ENCODE measurements around the gene ZNF292.
A peak's percentile ranks its signal among the peaks of the same experiment; 100 is the strongest.

Gene ZNF292

GRCh38 chr6:87244380-87244779 lies 89.0 kb downstream of the ZNF292 start:
- no peak for DNase-seq
- Mint-ChIP-seq H3K27ac (no peak overlapping the region), H3K9me3 (no peaks in the 10 kb centered on the region)

GRCh38 chr6:87250019-87250418 lies 94.7 kb downstream of the ZNF292 start:
- no peak for ATAC-seq (replicated peaks)

More at GRCh38 chr6:87244380-87244779, 89.0 kb downstream of the ZNF292 start:
- Mint-ChIP-seq H3K27me3 (no peaks in the 10 kb centered on the region), H3K36me3 (peaks cover 24 to 44% of the 10 kb centered on the region in 2 donors), H3K4me1 (peaks cover 2 to 5% of the 10 kb centered on the region in 2 donors), H3K4me3 (no peak overlapping the region)
- no peak for ATAC-seq (replicated peaks)

GRCh38 chr6:87251225-87251624 lies 95.9 kb downstream of the ZNF292 start:
- no peak for DNase-seq
- peaks cover 10 to 31% of the 10 kb centered on the region in 2 donors for H3K4me1 Mint-ChIP-seq
- peak; percentile 21 to 46 for ATAC-seq (replicated peaks)
- H3K9me3 Mint-ChIP-seq, result no peaks in the 10 kb centered on the region
- peak overlapping the region; percentile 65 for H3K27ac Mint-ChIP-seq
- H3K27me3 Mint-ChIP-seq, result no peaks in the 10 kb centered on the region
- peaks cover 50 to 73% of the 10 kb centered on the region in 2 donors for H3K36me3 Mint-ChIP-seq
- H3K4me3 Mint-ChIP-seq, result peak overlapping the region in 1 of 2 donors; percentile 12

More at GRCh38 chr6:87250019-87250418, 94.7 kb downstream of the ZNF292 start:
- Mint-ChIP-seq H3K9me3 (no peaks in the 10 kb centered on the region), H3K27ac (no peak overlapping the region), H3K36me3 (peaks cover 45 to 66% of the 10 kb centered on the region in 2 donors), H3K27me3 (no peaks in the 10 kb centered on the region), H3K4me3 (no peak overlapping the region), H3K4me1 (peaks cover 10 to 31% of the 10 kb centered on the region in 2 donors)
- DNase-seq, result no peak

- Mint-ChIP-seq H3K9me3 (no peaks in the 10 kb centered on the region), H3K36me3 (peaks cover 48 to 73% of the 10 kb centered on the region in 2 donors), H3K27ac (no peak overlapping the region), H3K4me3 (no peak overlapping the region), H3K27me3 (no peaks in the 10 kb centered on the region), H3K4me1 (peaks cover 10 to 31% of the 10 kb centered on the region in 2 donors)
- peak in 1 of 2 donors; percentile 39 for ATAC-seq (replicated peaks)
- DNase-seq, result no peak
These were observed 96.4 kb downstream of the ZNF292 start for GRCh38 chr6:87251725-87252124.

DNA sequence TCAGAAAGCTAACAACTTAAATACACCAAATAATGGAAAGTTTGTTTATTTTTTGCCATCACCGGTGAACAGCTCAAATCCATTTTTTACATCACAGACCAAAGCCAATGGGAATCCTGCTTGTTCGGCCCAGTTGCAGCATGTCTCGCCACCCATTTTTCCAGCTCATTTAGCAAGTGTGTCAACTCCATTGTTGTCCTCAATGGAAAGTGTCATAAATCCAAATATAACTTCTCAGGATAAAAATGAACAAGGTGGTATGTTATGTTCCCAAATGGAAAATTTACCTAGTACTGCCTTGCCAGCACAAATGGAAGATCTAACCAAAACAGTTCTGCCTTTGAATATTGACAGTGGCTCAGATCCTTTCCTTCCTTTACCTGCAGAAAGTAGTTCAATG lies 101.7 kb downstream of the ZNF292 start:
- Mint-ChIP-seq H3K9me3 (peaks cover 4 to 18% of the 10 kb centered on the region in 2 donors), H3K4me3 (no peak overlapping the region), H3K27me3 (no peaks in the 10 kb centered on the region), H3K36me3 (peaks cover 49 to 79% of the 10 kb centered on the region in 2 donors), H3K4me1 (peaks cover 11 to 37% of the 10 kb centered on the region in 2 donors), H3K27ac (no peak overlapping the region)
- ATAC-seq (replicated peaks), result no peak
- no peak for DNase-seq

- H3K27ac Mint-ChIP-seq, result no peak overlapping the region
- peaks cover 8 to 32% of the 10 kb centered on the region in 2 donors for H3K4me1 Mint-ChIP-seq
- no peak for DNase-seq
- H3K36me3 Mint-ChIP-seq, result peaks cover 45 to 74% of the 10 kb centered on the region in 2 donors
- peaks cover 4 to 18% of the 10 kb centered on the region in 2 donors for H3K9me3 Mint-ChIP-seq
- H3K4me3 Mint-ChIP-seq, result no peak overlapping the region
- no peak for ATAC-seq (replicated peaks)
- H3K27me3 Mint-ChIP-seq, result no peaks in the 10 kb centered on the region
These were observed 102.2 kb downstream of the ZNF292 start for GRCh38 chr6:87257565-87257964.

DNA sequence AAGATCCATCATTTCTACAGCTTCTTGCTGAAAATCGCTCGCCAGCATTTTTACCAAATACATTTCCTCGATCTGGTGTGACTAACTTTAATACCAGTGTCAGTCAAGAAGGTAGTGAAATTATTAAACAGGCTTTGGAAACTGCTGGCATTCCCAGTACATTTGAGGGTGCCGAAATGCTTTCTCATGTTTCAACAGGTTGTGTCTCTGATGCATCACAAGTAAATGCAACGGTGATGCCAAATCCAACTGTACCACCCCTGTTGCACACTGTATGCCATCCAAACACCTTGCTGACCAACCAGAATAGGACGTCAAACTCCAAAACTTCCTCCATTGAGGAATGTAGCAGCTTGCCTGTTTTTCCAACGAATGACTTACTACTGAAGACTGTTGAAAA lies 102.6 kb downstream of the ZNF292 start:
- Mint-ChIP-seq H3K4me3 (no peak overlapping the region), H3K36me3 (peaks cover 45 to 73% of the 10 kb centered on the region in 2 donors), H3K27me3 (no peaks in the 10 kb centered on the region), H3K9me3 (peaks cover 4 to 18% of the 10 kb centered on the region in 2 donors), H3K27ac (no peak overlapping the region), H3K4me1 (peaks cover 8 to 31% of the 10 kb centered on the region in 2 donors)
- DNase-seq, result no peak
- no peak for ATAC-seq (replicated peaks)

DNA sequence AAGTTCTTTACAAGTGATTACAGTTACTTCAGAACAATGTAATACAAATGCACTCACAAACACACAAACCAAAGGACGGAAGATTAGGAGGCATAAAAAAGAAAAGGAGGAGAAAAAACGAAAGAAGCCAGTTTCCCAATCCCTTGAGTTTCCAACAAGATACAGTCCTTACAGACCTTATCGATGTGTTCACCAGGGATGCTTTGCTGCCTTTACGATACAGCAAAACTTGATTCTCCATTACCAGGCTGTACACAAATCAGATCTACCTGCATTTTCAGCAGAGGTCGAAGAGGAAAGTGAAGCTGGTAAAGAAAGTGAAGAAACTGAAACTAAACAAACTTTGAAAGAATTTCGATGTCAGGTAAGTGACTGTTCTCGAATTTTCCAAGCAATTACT lies 104.4 kb downstream of the ZNF292 start:
- Mint-ChIP-seq H3K4me3 (no peak overlapping the region), H3K36me3 (peaks cover 32 to 63% of the 10 kb centered on the region in 2 donors), H3K4me1 (peaks cover 8 to 18% of the 10 kb centered on the region in 2 donors), H3K9me3 (peaks cover 4 to 18% of the 10 kb centered on the region in 2 donors), H3K27me3 (no peaks in the 10 kb centered on the region), H3K27ac (no peak overlapping the region)
- ATAC-seq (replicated peaks) (no peak), DNase-seq (no peak)

DNA sequence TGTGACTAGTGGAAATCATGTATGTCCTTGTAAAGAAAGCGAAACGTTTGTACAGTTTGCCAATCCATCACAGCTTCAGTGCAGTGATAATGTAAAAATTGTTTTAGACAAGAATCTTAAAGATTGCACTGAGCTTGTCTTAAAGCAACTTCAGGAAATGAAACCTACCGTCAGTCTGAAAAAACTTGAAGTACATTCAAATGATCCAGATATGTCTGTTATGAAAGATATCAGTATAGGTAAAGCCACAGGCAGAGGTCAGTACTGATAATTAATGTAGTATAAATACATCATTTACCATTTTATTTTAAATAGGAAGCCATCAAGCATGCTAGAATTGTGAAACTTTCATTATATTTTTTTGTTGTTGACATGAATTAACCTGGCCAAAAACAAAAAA lies 106.2 kb downstream of the ZNF292 start:
- Mint-ChIP-seq H3K9me3 (peaks cover 4 to 18% of the 10 kb centered on the region in 2 donors), H3K4me1 (peaks cover 8 to 18% of the 10 kb centered on the region in 2 donors), H3K4me3 (no peak overlapping the region), H3K36me3 (peaks cover 24 to 50% of the 10 kb centered on the region in 2 donors), H3K27me3 (no peaks in the 10 kb centered on the region), H3K27ac (no peak overlapping the region)
- no peak for DNase-seq
- ATAC-seq (replicated peaks), result peak in 1 of 2 donors; percentile 60

- peaks cover 6 to 23% of the 10 kb centered on the region in 2 donors for H3K36me3 Mint-ChIP-seq
- H3K27ac Mint-ChIP-seq, result no peak overlapping the region
- no peak for DNase-seq
These were observed 109.1 kb downstream of the ZNF292 start for GRCh38 chr6:87264481-87264880.

GRCh38 chr6:87274660-87275274 lies 119.4 kb downstream of the ZNF292 start:
- Mint-ChIP-seq H3K27ac (no peak overlapping the region), H3K9me3 (no peaks in the 10 kb centered on the region), H3K36me3 (no peaks in the 10 kb centered on the region), H3K27me3 (no peaks in the 10 kb centered on the region), H3K4me1 (peaks cover 0 to 1% of the 10 kb centered on the region in 2 donors), H3K4me3 (no peak overlapping the region)
- DNase-seq, result no peak
- ATAC-seq (replicated peaks), result no peak

More at GRCh38 chr6:87264481-87264880, 109.1 kb downstream of the ZNF292 start:
- H3K9me3 Mint-ChIP-seq, result peaks cover 6 to 10% of the 10 kb centered on the region in 2 donors
- no peak for ATAC-seq (replicated peaks)
- no peak overlapping the region for H3K4me3 Mint-ChIP-seq
- H3K4me1 Mint-ChIP-seq, result peaks cover 10 to 17% of the 10 kb centered on the region in 2 donors
- H3K27me3 Mint-ChIP-seq, result no peaks in the 10 kb centered on the region

GRCh38 chr6:87276624-87277023 lies 121.3 kb downstream of the ZNF292 start:
- DNase-seq, result no peak
- Mint-ChIP-seq H3K27me3 (no peaks in the 10 kb centered on the region), H3K27ac (peak overlapping the region; percentile 14), H3K4me1 (peaks cover 0 to 1% of the 10 kb centered on the region in 2 donors), H3K36me3 (no peaks in the 10 kb centered on the region), H3K9me3 (no peaks in the 10 kb centered on the region), H3K4me3 (no peak overlapping the region)
- ATAC-seq (replicated peaks), result no peak

DNA sequence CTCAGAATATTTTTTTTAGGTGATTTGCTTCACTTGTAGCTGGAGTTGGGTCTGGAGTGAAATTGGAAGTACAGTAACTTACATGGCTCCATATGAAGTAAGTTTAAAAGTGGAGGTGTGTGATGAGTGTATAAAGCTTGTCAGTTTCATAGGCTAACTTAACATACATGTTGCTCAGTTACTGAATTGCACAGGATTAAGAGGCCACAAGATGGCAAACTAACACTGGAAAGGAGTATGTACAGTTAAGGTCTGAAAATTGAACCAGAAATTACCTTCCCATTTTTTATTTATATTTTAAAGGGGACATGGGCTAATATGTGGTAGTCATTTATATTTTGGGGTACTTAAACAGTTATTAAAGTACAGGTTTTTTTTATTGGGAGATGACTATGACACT lies 121.8 kb downstream of the ZNF292 start:
- Mint-ChIP-seq H3K36me3 (no peaks in the 10 kb centered on the region), H3K4me3 (no peak overlapping the region), H3K9me3 (no peaks in the 10 kb centered on the region), H3K4me1 (peaks cover 0 to 1% of the 10 kb centered on the region in 2 donors), H3K27ac (no peak overlapping the region), H3K27me3 (no peaks in the 10 kb centered on the region)
- DNase-seq (no peak), ATAC-seq (replicated peaks) (no peak)

- no peak for DNase-seq
- no peak overlapping the region for H3K27ac Mint-ChIP-seq
- no peak for ATAC-seq (replicated peaks)
- no peaks in the 10 kb centered on the region for H3K27me3 Mint-ChIP-seq
- no peaks in the 10 kb centered on the region for H3K9me3 Mint-ChIP-seq
- H3K4me1 Mint-ChIP-seq, result peaks cover 0 to 1% of the 10 kb centered on the region in 2 donors
- H3K4me3 Mint-ChIP-seq, result no peak overlapping the region
- H3K36me3 Mint-ChIP-seq, result no peaks in the 10 kb centered on the region
These were observed 123.8 kb downstream of the ZNF292 start for GRCh38 chr6:87279196-87279595.

DNA sequence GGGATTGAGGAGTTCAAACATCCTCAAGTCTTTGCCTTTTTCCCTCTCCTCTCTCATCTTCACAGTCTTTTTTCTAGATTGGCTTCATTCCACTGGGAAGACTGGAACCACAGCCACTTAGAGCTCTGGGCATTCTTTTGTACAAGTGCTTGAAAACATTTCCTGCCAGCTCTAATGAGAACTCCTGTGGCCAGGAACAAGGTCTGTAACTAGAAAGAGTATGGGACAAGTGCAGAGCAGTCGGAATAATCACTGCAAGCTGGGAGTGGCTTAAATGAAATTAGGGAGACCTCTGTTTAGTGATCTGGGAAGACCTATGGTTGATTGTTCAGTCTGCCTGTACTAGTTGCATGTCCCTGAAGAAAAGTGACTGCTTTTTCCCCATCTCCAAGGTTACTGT lies 126.1 kb downstream of the ZNF292 start:
- Mint-ChIP-seq H3K4me3 (no peak overlapping the region), H3K27ac (no peak overlapping the region), H3K9me3 (no peaks in the 10 kb centered on the region), H3K4me1 (no peaks in the 10 kb centered on the region), H3K36me3 (no peaks in the 10 kb centered on the region), H3K27me3 (peaks cover 12 to 13% of the 10 kb centered on the region in 2 donors)
- DNase-seq (no peak), ATAC-seq (replicated peaks) (no peak)

Data from stimulated activated naive B cell treated with anti-CD40 and anti-IgM and Interleukin-4, amounts not matched to agents 10 μg/mL and 1 μg/mL and 100 μg/mL, for 72 hours (primary cell).